HTR-8/SVneo (cell line): ENCODE measurements around the gene STIM2.

Experiments used
- DNase-seq: peaks from one replicate; pipeline ENCODE4 v3.0.0; 2011; ENCODE audit warnings: low spot score, mixed read lengths; ENCODE audit not compliant: insufficient read length
- FAIRE-seq: peaks from 2 replicates; lab custom pipeline; 2011; peaks lifted over from hg19 to GRCh38; lab: Jason Lieb, UNC

Gene STIM2

DNA sequence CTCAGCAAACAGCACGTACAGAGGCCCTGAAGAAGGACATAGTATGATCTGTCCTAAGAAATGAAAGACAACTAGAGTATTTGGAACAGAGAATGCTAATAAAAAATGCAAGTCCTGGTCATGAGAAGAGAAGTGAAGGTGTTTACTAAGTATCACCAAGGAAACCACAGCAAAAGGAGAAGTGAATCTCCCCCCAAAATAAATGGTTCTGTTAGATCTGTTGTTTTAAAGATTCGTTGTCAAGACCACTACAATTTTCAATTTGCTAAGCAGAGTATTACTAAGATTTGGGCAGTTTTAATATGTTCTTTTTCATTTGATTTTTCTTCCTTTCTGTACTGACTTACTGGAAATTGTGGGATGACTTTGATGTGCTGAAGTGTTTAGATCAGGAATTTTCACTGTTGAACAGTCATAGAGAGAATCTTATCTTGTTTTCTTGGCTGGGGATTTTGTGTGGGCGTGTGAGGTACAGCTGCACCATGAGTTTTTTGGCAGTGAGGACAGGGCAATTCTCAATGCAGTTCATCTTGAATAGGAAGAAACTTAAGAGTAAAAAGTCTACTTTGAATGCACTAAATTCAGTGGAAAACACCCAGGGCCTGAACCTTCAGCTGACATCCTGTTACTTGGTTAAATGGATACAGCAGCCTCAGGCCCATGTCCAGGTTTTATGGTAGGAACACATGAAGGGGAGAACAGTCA is 132.2 kb downstream of the STIM2 start:
- DNase-seq (no peak), FAIRE-seq (no peak)

DNA sequence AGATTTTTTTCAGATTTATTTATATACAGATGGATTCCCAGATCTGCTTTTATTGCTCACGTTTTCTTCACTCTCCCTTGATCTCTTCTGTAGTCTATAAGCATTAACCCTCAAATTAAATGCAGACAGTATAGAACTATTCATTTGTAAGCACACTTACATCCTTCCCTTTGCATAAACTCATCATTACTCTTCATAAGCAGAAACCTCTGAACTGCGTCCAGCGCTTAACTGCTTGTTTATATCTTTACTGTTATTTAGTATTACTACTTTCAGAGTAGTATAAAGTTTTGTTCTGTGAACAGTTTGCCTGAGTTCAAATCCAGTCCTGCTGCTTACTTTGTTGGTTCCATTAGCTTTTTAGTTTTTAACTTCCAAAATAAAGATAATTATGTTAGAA is 132.9 kb downstream of the STIM2 start:
- DNase-seq (no peak), FAIRE-seq (no peak)

GRCh38 chr4:26993967-26994366 is 133.3 kb downstream of the STIM2 start:
- DNase-seq (no peak), FAIRE-seq (no peak)

DNA sequence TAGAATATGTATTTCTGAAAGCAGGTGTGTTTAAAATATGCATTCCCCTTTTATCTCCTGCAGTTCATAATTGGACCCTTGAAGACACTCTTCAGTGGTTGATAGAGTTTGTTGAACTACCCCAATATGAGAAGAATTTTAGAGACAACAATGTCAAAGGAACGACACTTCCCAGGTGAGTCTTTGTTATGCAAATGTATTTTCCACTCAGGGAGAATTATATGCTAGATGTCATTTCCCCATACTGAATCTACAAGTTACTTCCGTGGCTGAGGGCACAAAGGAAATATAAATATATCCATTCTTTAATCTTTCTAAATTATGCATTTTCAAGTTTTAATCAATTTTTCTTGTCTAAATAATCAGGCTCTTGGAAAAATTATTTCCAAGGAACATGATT is 134.7 kb downstream of the STIM2 start:
- FAIRE-seq (no peak), DNase-seq (no peak)

DNA sequence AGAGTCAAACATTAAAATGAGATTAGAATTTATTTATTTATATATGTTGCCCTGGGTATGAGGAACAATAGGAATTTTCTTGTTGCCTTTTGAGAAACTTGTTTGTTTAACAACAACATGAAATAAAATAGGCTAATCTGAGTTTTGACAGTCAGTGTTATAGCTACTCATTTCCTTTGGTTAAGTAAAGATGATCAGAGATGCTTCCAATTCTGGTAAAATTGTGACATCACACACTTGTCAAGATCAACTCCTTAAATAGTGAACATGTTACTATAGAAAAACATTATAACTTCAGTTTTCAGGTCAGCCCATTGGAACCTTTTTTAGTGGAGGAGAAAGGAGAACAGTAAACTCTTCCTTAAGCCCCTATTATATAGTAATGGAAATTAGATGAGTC is 136.1 kb downstream of the STIM2 start:
- DNase-seq (no peak), FAIRE-seq (no peak)

DNA sequence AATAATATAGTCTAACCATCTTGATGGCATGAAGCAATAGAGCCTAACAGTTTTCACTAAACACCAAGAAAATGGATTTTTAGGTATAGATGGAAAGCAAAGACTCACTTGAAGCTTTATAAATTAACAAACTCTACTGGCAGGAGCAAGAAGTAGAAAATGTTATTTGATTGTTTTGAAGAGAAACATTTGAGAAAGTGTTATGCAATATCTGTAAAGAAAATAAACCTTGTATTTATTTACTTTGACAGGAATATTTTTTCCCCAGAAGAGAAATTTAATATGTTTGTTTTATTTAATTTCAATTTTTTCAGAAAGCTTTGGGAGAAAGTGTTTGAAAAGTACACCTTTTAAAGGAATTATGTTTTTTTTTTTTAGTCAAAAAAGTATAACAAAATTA is 139.0 kb downstream of the STIM2 start:
- FAIRE-seq = no peak

GRCh38 chr4:27000122-27000521 is 139.5 kb downstream of the STIM2 start:
- no peak for DNase-seq

More for the DNA sequence above, 139.0 kb downstream of the STIM2 start:
- no peak for DNase-seq

GRCh38 chr4:27000820-27001219 is 140.2 kb downstream of the STIM2 start:
- DNase-seq (no peak), FAIRE-seq (no peak)

More at GRCh38 chr4:27000122-27000521, 139.5 kb downstream of the STIM2 start:
- FAIRE-seq = no peak

DNA sequence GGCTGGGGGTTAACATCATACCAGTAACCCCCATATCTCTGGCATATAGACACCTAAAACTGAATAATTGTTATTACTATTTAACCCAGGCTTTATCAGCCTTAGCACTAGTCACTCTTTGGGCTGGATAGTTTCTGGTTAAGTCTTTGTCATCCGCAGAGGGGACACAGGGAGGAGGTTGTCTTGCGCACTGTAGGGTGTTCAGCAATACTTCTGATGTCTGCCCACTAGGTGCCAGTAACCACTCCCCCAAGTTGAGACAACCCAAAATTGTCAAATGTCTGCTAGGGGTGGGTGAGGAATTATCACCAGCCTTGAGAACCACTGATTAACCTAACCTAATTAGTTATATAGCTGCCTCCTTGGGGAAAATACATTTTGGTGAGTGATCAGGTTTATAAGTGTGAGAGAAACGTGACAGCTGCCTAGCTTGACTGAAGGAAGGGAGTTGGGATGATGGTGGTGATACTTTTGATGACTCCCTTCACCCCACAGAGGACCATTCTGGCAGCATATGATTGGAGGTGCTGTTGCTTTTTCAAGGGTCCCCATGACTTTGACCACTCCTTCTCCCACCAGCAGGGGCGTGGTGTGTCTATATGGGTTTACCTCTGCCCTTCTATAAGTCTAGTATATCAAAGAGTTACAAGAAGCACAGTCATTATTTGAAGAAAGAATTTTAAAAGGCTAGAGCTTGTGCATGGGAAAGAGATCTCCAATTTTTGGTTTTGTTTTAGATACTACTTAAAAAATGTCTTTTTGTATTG is 140.9 kb downstream of the STIM2 start:
- no peak for DNase-seq
- no peak for FAIRE-seq

- DNase-seq = no peak
- no peak for FAIRE-seq
Observed at GRCh38 chr4:27003642-27004113, 143.0 kb downstream of the STIM2 start.

DNA sequence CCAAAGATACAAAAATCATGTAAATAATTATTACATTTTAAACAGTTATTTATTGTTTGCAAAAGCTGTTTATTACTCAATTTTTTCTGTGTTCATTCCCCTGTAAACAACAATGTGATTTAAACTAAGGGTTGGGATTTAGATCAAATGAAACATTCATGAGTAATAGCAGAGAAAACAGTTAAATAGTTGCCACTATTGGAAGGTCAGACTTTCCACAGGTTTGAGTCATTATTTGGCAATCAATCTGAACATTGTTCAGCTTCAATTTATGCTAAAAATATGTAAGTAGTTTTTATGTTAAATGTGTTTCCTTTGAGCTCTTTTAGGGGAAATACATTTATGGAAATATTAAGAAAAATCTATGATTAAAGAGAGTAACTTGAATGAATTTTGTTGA is 144.9 kb downstream of the STIM2 start:
- FAIRE-seq (no peak), DNase-seq (no peak)

DNA sequence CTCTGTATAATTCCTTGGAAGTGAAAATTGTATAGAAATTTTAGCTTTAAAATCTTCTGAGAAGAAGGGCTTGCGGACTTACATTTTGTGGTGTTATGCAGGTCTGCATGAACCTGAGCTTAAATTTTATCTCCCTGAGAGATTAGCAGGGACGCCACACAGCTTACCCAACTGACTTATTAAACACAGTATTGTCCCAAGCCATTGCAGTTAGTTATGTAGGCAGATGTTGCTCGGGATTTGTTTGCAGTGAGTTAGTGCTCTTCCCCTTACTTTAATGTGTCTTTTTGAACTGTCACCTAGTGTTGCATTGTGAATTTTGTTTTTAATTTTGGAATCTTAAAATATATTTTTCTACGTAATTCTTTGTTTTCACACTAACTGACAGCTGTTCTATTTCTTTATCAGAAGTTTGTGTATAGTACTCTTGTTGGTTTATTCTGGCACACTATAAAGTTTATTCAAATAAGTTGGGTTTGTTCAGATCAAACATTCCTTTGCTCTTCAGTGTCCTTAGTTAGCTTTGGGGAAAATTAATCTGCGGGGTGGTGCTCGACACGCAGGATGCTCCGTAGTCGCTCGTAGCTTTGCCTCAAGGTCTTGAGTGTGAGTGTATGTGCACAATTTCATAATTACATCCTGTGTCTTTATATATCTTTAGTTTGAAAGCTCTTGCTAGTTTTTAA is 145.4 kb downstream of the STIM2 start:
- DNase-seq (no peak), FAIRE-seq (no peak)

GRCh38 chr4:27006646-27007045 is 146.0 kb downstream of the STIM2 start:
- DNase-seq = no peak
- FAIRE-seq = no peak

- no peak for FAIRE-seq
Observed at GRCh38 chr4:27007507-27007906, 146.9 kb downstream of the STIM2 start.

GRCh38 chr4:27008679-27009078 is 148.0 kb downstream of the STIM2 start:
- DNase-seq = no peak

More at GRCh38 chr4:27007507-27007906, 146.9 kb downstream of the STIM2 start:
- no peak for DNase-seq

GRCh38 chr4:27009539-27009938 is 148.9 kb downstream of the STIM2 start:
- DNase-seq = no peak
- no peak for FAIRE-seq

More at GRCh38 chr4:27008679-27009078, 148.0 kb downstream of the STIM2 start:
- FAIRE-seq = no peak

GRCh38 chr4:27010334-27010940 is 149.8 kb downstream of the STIM2 start:
- no peak for FAIRE-seq
- DNase-seq = peak; percentile 39

DNA sequence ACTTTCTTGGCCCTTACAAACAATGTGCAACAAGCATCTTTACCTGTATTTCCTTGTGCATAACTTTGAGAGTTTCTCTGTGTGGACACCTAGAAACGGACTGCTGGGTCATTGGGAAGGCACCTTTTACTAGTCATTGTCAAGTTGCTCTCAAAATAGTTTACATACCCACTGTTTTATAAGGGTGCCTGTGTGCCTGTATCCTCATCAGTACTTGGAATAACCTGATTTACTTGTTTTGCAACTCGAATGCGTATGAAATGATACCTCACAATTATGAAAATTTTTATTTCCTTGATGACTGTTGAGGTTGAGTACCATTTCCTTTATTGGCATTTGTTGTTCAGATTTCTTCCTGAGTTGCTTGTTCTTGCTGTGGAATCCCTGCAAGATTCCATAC is 150.8 kb downstream of the STIM2 start:
- no peak for DNase-seq
- FAIRE-seq = no peak

DNA sequence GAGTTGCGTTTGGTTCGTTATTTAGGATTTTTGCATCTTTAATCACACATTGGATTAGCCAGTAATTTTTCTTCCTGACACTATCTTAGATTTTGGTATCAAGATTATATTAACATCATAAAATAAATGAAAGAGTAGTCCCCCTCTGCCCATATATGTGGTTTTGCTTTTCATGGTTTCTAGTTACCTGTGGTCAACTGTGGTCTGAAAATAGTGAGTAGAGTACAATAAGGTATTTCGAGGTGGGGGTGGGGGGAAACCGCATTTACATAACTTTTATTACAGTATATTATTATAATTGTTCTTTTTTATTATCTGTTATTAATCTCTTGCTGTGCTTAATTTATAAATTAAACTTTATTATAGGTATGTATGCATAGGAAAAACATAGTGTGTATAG is 152.4 kb downstream of the STIM2 start:
- no peak for DNase-seq
- FAIRE-seq = no peak

DNA sequence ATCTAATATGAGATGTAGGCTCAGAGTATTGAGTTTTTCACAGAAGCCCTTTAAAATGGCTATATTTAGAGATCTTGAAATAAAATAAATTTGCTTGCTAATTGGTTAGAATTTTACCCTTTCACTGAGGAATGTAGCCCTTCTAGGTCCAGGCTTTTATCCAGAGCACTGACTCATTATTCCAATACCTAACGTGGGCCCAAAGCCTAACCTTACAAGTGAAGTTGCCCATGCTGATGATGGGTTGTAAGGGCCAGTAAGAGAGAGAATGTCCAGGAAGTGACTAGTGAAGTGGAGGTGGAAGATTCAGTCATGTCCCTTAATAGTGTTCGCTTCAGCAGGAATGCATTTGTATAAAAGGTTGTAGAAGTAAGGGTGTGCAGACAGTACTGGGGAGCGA is 155.9 kb downstream of the STIM2 start:
- DNase-seq (no peak), FAIRE-seq (no peak)
